ENCODE measurements around the gene FANCC.

DNA sequence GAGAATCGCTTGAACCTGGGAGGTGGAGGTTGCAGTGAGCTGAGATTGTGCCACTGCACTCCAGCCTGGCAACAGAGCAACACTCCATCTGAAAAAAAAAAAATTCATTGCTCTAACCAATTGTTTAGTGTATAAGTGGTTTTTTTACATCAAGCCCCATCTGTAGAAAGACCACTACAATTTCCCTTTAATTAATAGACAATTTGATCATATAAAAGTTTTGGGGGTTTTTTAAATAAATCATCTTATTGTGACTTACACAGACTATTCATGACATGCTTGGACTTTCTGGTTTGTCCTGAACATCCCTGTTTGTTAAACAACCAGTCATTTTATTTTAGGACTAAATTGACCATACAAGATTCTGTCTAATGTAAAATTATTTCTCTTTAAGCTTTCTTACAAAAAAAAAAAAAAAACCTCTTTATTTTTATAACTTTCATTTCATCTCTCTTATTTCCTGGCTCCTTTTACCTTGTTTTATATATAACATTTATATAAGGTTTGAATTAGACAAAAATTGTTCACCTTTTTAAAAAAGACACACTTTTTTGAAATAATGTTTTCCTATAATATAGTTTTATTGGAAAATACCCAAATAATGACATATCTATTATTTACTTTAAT is 9.8 kb upstream of the FANCC start:
- TF ChIP-seq, protein P1, sequence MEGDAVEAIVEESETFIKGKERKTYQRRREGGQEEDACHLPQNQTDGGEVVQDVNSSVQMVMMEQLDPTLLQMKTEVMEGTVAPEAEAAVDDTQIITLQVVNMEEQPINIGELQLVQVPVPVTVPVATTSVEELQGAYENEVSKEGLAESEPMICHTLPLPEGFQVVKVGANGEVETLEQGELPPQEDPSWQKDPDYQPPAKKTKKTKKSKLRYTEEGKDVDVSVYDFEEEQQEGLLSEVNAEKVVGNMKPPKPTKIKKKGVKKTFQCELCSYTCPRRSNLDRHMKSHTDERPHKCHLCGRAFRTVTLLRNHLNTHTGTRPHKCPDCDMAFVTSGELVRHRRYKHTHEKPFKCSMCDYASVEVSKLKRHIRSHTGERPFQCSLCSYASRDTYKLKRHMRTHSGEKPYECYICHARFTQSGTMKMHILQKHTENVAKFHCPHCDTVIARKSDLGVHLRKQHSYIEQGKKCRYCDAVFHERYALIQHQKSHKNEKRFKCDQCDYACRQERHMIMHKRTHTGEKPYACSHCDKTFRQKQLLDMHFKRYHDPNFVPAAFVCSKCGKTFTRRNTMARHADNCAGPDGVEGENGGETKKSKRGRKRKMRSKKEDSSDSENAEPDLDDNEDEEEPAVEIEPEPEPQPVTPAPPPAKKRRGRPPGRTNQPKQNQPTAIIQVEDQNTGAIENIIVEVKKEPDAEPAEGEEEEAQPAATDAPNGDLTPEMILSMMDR (conservative IDR thresholded peaks at IDR 0.05): no peak
- TF ChIP-seq ZFX (IDR thresholded peaks at IDR 0.05): no peak

All from C4-2B (cell line).